GM20431 (cell line): Measurements from ENCODE around the gene ZNF286A.
"Not testable (repeated sequence)": the region's sequence is repeated elsewhere in the genome, so short reads cannot be mapped to it uniquely, and the experiment has no call there.

ENCODE experiments used
- in situ Hi-C: fragments of 300-500 bp; cut with MseI, MboI; formaldehyde crosslinking; loops from one replicate; pipeline ENCODE4 v1.15.0; 2020; ENCODE audit warnings: low sequenced_read_pairs; ENCODE audit not compliant: unreplicated experiment

ZNF286A gene

DNA sequence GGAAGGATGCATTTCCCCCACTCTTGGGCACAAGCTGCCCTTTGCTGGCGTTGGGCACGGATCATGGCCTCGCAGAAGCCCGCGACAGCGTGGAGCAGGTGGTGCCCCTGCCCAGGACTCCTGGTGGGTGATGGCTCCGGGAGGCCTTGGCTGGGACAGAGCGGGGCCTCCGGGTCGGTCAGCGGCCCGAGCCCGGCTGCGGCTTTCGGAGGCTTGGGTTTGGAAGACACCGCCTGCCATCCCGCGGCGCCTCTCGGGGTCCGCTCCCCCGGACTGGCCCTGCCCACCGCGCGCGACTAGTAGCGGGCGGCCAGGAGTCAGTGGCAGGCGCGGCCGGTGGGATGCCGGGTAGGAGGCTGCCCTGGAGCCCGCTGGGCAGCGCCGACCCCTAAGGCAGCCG is 49.9 kb downstream of the ZNF286A start:
- in situ Hi-C loops: not testable (repeated sequence)

DNA sequence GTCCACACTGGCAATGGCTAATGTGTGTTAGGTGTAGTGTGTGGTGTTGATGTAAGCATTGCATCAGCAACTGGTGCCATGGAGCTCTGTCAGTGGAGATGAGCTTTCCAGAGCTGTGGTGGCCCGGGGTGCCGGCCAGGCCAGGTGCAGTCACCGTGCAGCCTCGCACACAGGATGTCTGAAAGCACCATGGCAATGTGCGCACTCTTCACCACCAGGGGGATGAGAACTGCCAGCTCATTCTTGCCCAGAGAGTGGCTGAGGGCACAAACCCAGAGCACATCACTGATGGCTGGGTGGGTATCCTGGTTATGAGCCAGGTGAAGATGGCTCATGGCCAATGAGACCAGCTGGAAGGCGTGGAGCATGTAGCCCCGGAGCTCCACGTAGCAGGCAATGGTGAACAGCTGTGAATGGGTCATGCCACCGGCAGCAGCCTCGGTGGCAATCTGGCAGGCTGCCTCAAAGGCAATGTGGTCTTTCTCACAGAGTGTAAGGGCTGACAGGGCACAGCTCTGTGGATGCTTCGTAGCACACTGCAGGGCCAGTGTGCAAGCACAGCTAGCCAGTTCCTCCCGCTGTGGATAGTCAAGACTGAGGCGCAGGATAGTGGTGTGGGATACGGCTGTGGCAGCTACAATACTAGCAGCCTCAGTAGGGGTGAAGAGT is 69.4 kb downstream of the ZNF286A start:
- in situ Hi-C loops: not testable (repeated sequence)
